ENCODE data around the gene GPANK1. TPM values are rescaled to one million over a fixed set of nuclear protein-coding genes. Genes with fewer than 3 reads are reported as not detected.

The GPANK1 gene
- total RNA-seq, 1 experiment from 2014 or later = 18.3 TPM

Small RNA genes within 50 kb of the gene (microRNA-seq; reads per million reads assigned to microRNA genes)
- gene MIR4646 (ENCODE audit: unreplicated experiment) = 1.6 reads per million
- 1.3 reads per million for gene MIR6832 (ENCODE audit: unreplicated experiment)

Other genes starting within 250 kb of the GPANK1 start
- gene MICB, start 166.9 kb downstream of the GPANK1 start, total RNA-seq (2021; ENCODE audit: unreplicated experiment) = 72.1 TPM
- gene MCCD1, start 136.0 kb downstream of the GPANK1 start, total RNA-seq (2021; ENCODE audit: unreplicated experiment) = not detected
- gene DDX39B, start 123.0 kb downstream of the GPANK1 start, total RNA-seq (2021; ENCODE audit: unreplicated experiment) = 401 TPM
- 0.98 TPM for gene ATP6V1G2, start 118.4 kb downstream of the GPANK1 start, total RNA-seq (2021; ENCODE audit: unreplicated experiment)
- 27.9 TPM for gene NFKBIL1, start 117.4 kb downstream of the GPANK1 start, total RNA-seq (2021; ENCODE audit: unreplicated experiment)
- 0.72 TPM for gene LTA, start 92.7 kb downstream of the GPANK1 start, total RNA-seq (2021; ENCODE audit: unreplicated experiment)
- gene TNF, start 89.4 kb downstream of the GPANK1 start, total RNA-seq (2021; ENCODE audit: unreplicated experiment) = 0.64 TPM
- 3.7 TPM for gene LTB, start 82.6 kb downstream of the GPANK1 start, total RNA-seq (2021; ENCODE audit: unreplicated experiment)
- gene LST1, start 78.7 kb downstream of the GPANK1 start, total RNA-seq (2021; ENCODE audit: unreplicated experiment) = not detected
- gene NCR3, start 72.0 kb downstream of the GPANK1 start, total RNA-seq (2021; ENCODE audit: unreplicated experiment) = not detected
- 0.44 TPM for gene AIF1, start 49.8 kb downstream of the GPANK1 start, total RNA-seq (2021; ENCODE audit: unreplicated experiment)
- gene PRRC2A, start 44.3 kb downstream of the GPANK1 start, total RNA-seq (2021; ENCODE audit: unreplicated experiment) = 318 TPM
- 491 TPM for gene BAG6, start 12.3 kb downstream of the GPANK1 start, total RNA-seq (2021; ENCODE audit: unreplicated experiment)
- gene APOM, start 9.1 kb downstream of the GPANK1 start, total RNA-seq (2021; ENCODE audit: unreplicated experiment) = 1.8 TPM
- 22.4 TPM for gene C6orf47, start 4.2 kb downstream of the GPANK1 start, total RNA-seq (2021; ENCODE audit: unreplicated experiment)
- 219 TPM for gene CSNK2B, start 1.1 kb upstream of the GPANK1 start, total RNA-seq (2021; ENCODE audit: unreplicated experiment)
- gene LY6G5B, start 5.0 kb upstream of the GPANK1 start, total RNA-seq (2021; ENCODE audit: unreplicated experiment) = 21.2 TPM
- gene LY6G5C, start 16.1 kb upstream of the GPANK1 start, total RNA-seq (2021; ENCODE audit: unreplicated experiment) = 0.62 TPM
- gene ABHD16A, start 38.3 kb upstream of the GPANK1 start, total RNA-seq (2021; ENCODE audit: unreplicated experiment) = 47.2 TPM
- not detected for gene LY6G6F, start 41.9 kb upstream of the GPANK1 start, total RNA-seq (2021; ENCODE audit: unreplicated experiment)
- gene LY6G6D, start 50.4 kb upstream of the GPANK1 start, total RNA-seq (2021; ENCODE audit: unreplicated experiment) = not detected
- 0.23 TPM for gene LY6G6C, start 56.7 kb upstream of the GPANK1 start, total RNA-seq (2021; ENCODE audit: unreplicated experiment)
- gene MPIG6B, start 58.4 kb upstream of the GPANK1 start, total RNA-seq (2021; ENCODE audit: unreplicated experiment) = not detected
- 104 TPM for gene DDAH2, start 64.3 kb upstream of the GPANK1 start, total RNA-seq (2021; ENCODE audit: unreplicated experiment)
- gene CLIC1, start 71.5 kb upstream of the GPANK1 start, total RNA-seq (2021; ENCODE audit: unreplicated experiment) = 583 TPM
- gene MSH5, start 75.0 kb upstream of the GPANK1 start, total RNA-seq (2021; ENCODE audit: unreplicated experiment) = 38.1 TPM
- gene SAPCD1, start 97.7 kb upstream of the GPANK1 start, total RNA-seq (2021; ENCODE audit: unreplicated experiment) = 6.3 TPM
- 4.3 TPM for gene VWA7, start 112.3 kb upstream of the GPANK1 start, total RNA-seq (2021; ENCODE audit: unreplicated experiment)
- 229 TPM for gene VARS1, start 130.8 kb upstream of the GPANK1 start, total RNA-seq (2021; ENCODE audit: unreplicated experiment)
- 89.7 TPM for gene LSM2, start 142.0 kb upstream of the GPANK1 start, total RNA-seq (2021; ENCODE audit: unreplicated experiment)
- 2.8 TPM for gene HSPA1L, start 150.3 kb upstream of the GPANK1 start, total RNA-seq (2021; ENCODE audit: unreplicated experiment)
- gene HSPA1A, start 150.5 kb upstream of the GPANK1 start, total RNA-seq (2021; ENCODE audit: unreplicated experiment) = 169 TPM
- gene HSPA1B, start 162.7 kb upstream of the GPANK1 start, total RNA-seq (2021; ENCODE audit: unreplicated experiment) = 147 TPM
- gene NEU1, start 197.8 kb upstream of the GPANK1 start, total RNA-seq (2021; ENCODE audit: unreplicated experiment) = 111 TPM
- gene SLC44A4, start 214.0 kb upstream of the GPANK1 start, total RNA-seq (2021; ENCODE audit: unreplicated experiment) = 2.7 TPM
- gene EHMT2, start 232.7 kb upstream of the GPANK1 start, total RNA-seq (2021; ENCODE audit: unreplicated experiment) = 60.4 TPM
- 9.4 TPM for gene ZBTB12, start 237.1 kb upstream of the GPANK1 start, total RNA-seq (2021; ENCODE audit: unreplicated experiment)